ENCODE data around the gene SCO2.

SCO2 gene

GRCh38 chr22:50513175-50513574, 12.2 kb downstream of the SCO2 start:
- no peaks in the 10 kb centered on the region for H3K9me3 ChIP-seq (ENCODE audit: insufficient read depth, low read length, severe bottlenecking)
- TF ChIP-seq EZH2 (IDR thresholded peaks at IDR 0.05; ENCODE audit: borderline replicate concordance, low read depth, low read length, severe bottlenecking), result no peak
- TF ChIP-seq, protein P1, sequence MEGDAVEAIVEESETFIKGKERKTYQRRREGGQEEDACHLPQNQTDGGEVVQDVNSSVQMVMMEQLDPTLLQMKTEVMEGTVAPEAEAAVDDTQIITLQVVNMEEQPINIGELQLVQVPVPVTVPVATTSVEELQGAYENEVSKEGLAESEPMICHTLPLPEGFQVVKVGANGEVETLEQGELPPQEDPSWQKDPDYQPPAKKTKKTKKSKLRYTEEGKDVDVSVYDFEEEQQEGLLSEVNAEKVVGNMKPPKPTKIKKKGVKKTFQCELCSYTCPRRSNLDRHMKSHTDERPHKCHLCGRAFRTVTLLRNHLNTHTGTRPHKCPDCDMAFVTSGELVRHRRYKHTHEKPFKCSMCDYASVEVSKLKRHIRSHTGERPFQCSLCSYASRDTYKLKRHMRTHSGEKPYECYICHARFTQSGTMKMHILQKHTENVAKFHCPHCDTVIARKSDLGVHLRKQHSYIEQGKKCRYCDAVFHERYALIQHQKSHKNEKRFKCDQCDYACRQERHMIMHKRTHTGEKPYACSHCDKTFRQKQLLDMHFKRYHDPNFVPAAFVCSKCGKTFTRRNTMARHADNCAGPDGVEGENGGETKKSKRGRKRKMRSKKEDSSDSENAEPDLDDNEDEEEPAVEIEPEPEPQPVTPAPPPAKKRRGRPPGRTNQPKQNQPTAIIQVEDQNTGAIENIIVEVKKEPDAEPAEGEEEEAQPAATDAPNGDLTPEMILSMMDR (IDR thresholded peaks at IDR 0.05; ENCODE audit: borderline replicate concordance, extremely low read depth, low read length, poor library complexity, severe bottlenecking), result no peak
- no peak overlapping the region for H3K4me3 ChIP-seq (ENCODE audit: low read depth in 1 of 2, low read length in 2 of 2)
- ATAC-seq (ENCODE audit: insufficient read depth, low read depth) (no peak), DNase-seq (no peak)
- H3K4me2 ChIP-seq (ENCODE audit: insufficient read depth, low read length), result 0 out of 2 replicates have a peak overlapping the region, but pooled peaks have one; percentile 21
- H3K79me2 ChIP-seq (ENCODE audit: insufficient read depth, low read length), result peaks cover 92% of the 10 kb centered on the region
- peaks cover 34% of the 10 kb centered on the region for H3K4me1 ChIP-seq (ENCODE audit: insufficient read depth, low read length)
- 0 out of 2 replicates have a peak overlapping the region, but pooled peaks have one; percentile 5 for H3K9ac ChIP-seq (ENCODE audit: low read depth, low read length)
- H2AFZ ChIP-seq (ENCODE audit: low read depth, low read length), result no peak overlapping the region
- no peak overlapping the region for H3K27ac ChIP-seq (ENCODE audit: low read length)
- peaks cover 67% of the 10 kb centered on the region for H4K20me1 ChIP-seq (ENCODE audit: insufficient read depth, low read length)
- no peaks in the 10 kb centered on the region for H3K27me3 ChIP-seq (ENCODE audit: insufficient read depth, low read length, poor library complexity)
- H3K36me3 ChIP-seq (ENCODE audit: insufficient read depth, low read length), result peaks cover 61% of the 10 kb centered on the region

DNA sequence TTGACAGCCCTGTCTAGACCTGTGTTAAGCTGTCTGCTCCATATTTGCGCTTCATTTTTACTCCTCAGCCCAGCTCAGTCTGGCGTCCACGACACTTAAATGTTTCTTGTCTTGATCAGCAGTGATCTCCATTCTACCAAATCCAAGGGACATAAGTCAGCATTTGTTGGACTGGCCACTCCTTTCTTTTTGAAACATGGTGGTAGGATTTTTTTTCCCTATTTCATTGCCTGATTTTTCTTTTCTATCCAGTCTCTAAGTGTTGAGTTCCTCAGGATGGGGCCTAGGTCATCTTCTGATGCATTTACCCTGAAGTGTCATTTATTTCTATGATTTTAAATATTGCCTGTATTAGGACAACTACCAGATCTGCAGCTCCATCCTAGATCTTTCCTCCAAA, 16.5 kb downstream of the SCO2 start:
- no peak for DNase-seq
- peaks cover 57% of the 10 kb centered on the region for H3K4me1 ChIP-seq (ENCODE audit: insufficient read depth, low read length)
- H3K9me3 ChIP-seq (ENCODE audit: insufficient read depth, low read length, severe bottlenecking), result no peaks in the 10 kb centered on the region
- H3K79me2 ChIP-seq (ENCODE audit: insufficient read depth, low read length), result peaks cover 86% of the 10 kb centered on the region
- H3K27me3 ChIP-seq (ENCODE audit: insufficient read depth, low read length, poor library complexity), result no peaks in the 10 kb centered on the region
- H3K27ac ChIP-seq (ENCODE audit: low read length), result peak overlapping the region; percentile 94
- no peak for TF ChIP-seq EZH2 (IDR thresholded peaks at IDR 0.05; ENCODE audit: borderline replicate concordance, low read depth, low read length, severe bottlenecking)
- TF ChIP-seq, protein P1 (IDR thresholded peaks at IDR 0.05; ENCODE audit: borderline replicate concordance, extremely low read depth, low read length, poor library complexity, severe bottlenecking), result no peak
- H3K36me3 ChIP-seq (ENCODE audit: insufficient read depth, low read length), result peaks cover 45% of the 10 kb centered on the region
- 0 out of 3 replicates have a peak, but pooled peaks have one; percentile 5 for ATAC-seq (ENCODE audit: insufficient read depth, low read depth)
- 0 out of 2 replicates have a peak overlapping the region, but pooled peaks have one; percentile 90 for H2AFZ ChIP-seq (ENCODE audit: low read depth, low read length)
- peak overlapping the region; percentile 43 to 64 for H3K4me3 ChIP-seq (ENCODE audit: low read depth in 1 of 2, low read length in 2 of 2)
- peaks cover 42% of the 10 kb centered on the region for H4K20me1 ChIP-seq (ENCODE audit: insufficient read depth, low read length)
- peak overlapping the region; percentile 67 for H3K9ac ChIP-seq (ENCODE audit: low read depth, low read length)
- peak overlapping the region; percentile 89 for H3K4me2 ChIP-seq (ENCODE audit: insufficient read depth, low read length)

DNA sequence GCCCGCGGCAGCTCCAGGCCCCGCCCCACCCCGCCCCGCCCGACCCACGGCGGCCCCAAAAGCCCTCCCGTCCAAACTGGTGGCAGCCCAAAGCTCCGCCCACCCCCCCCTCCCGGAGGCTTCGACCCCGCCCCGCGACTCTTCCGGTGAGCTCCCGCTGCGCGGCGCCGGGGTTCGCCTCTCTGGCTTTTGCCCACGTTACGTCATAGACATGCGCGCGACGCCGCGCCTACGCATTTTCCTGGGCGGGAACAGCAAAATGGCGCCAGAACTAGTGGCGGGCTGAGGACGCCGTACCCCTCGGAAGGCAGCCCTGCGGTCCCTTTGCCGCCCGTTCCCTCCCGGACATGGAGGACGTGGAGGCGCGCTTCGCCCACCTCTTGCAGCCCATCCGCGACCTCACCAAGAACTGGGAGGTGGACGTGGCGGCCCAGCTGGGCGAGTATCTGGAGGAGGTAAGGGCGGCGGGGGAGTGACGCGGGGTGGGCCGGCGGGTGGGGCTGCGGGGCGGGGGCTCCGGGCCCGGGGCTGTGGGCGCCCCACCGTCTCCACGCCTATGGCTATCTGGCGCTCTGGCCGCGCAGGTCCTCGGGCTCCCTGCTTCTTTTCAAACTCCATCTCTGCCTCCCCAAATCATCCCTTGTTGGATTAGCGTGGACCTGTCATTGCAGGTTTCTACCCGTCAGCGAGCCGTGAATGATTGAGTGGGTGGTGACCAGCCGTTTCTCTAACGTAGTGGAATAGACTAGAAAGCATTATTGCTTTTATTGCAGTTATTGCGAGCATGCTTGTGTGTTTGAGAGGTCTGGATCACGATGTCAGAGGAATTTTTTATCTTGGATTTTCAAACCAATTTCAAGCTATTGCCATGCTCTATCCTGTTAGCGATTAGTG, 17.2 kb downstream of the SCO2 start, which contains the start of gene NCAPH2:
NCAPH2 (plus strand) TSS at position 234 of the 894 bp plus-strand sequence; CDS start at position 348, 114 bp downstream.
- H3K9me3 ChIP-seq (ENCODE audit: insufficient read depth, low read length, severe bottlenecking), result no peaks in the 10 kb centered on the region
- DNase-seq (peak; percentile 98), ATAC-seq (ENCODE audit: insufficient read depth, low read depth) (peak; percentile 71)
- peaks cover 35% of the 10 kb centered on the region for H4K20me1 ChIP-seq (ENCODE audit: insufficient read depth, low read length)
- H3K4me2 ChIP-seq (ENCODE audit: insufficient read depth, low read length), result peak within 1 kb of the TSS; percentile 99
- H3K27me3 ChIP-seq (ENCODE audit: insufficient read depth, low read length, poor library complexity), result no peaks in the 10 kb centered on the region
- H3K36me3 ChIP-seq (ENCODE audit: insufficient read depth, low read length), result peaks cover 49% of the 10 kb centered on the region
- peak within 1 kb of the TSS; percentile 98 for H2AFZ ChIP-seq (ENCODE audit: low read depth, low read length)
- H3K4me3 ChIP-seq (ENCODE audit: low read depth in 1 of 2, low read length in 2 of 2), result peak within 1 kb of the TSS; percentile 93 to 98
- H3K27ac ChIP-seq (ENCODE audit: low read length), result peak within 1 kb of the TSS; percentile 97
- peaks cover 79% of the 10 kb centered on the region for H3K79me2 ChIP-seq (ENCODE audit: insufficient read depth, low read length)
- TF ChIP-seq, protein P1 (IDR thresholded peaks at IDR 0.05; ENCODE audit: borderline replicate concordance, extremely low read depth, low read length, poor library complexity, severe bottlenecking), result peak; percentile 9
- TF ChIP-seq EZH2 (IDR thresholded peaks at IDR 0.05; ENCODE audit: borderline replicate concordance, low read depth, low read length, severe bottlenecking), result no peak
- H3K4me1 ChIP-seq (ENCODE audit: insufficient read depth, low read length), result peaks cover 56% of the 10 kb centered on the region
- peak within 1 kb of the TSS; percentile 87 for H3K9ac ChIP-seq (ENCODE audit: low read depth, low read length)

Measured in DND-41 (cell line).